PC-3 (cell line): Measurements from ENCODE around the gene SLC6A16. TPM values are rescaled to one million over a fixed set of nuclear protein-coding genes. Genes with fewer than 3 reads are reported as not detected.
"Not testable (repeated sequence)": the region's sequence is repeated elsewhere in the genome, so short reads cannot be mapped to it uniquely, and the experiment has no call there.

ENCODE experiments used
- ATAC-seq: fragments of 200-7000 bp; cut with Tn5 transposase; 2 replicates; pipeline ENCODE4 v1.9.1; 2020; ENCODE audit warnings: mild to moderate bottlenecking, moderate library complexity
- BruUV-seq: library from RNA; stranded (reverse); fragments of 400-500 nt; replicated peaks from 2 replicates; lab custom pipeline; 2021; lab: Mats Ljungman, UMichigan
- CTCF ChIA-PET: fragments of 300-600 bp; sonication (Branson Sonifier 250); formaldehyde crosslinking; loops from one replicate; lab custom pipeline; 2022; ENCODE audit warnings: antibody characterized with exemption; lab: Charles Lee
- POLR2A ChIA-PET: fragments of 300-600 bp; sonication (Branson Sonifier 250); formaldehyde crosslinking; loops from one replicate; lab custom pipeline; 2022; ENCODE audit warnings: antibody characterized with exemption; ENCODE audit not compliant: unreplicated experiment; lab: Charles Lee
- DNase-seq: peaks from one replicate; pipeline ENCODE4 v3.0.0-alpha.2; 2015
- H2AFZ ChIP-seq: fragments of 300-600 bp; sonication (generic); 2 replicates; pipeline ENCODE4 v1.6.0; 2016; ENCODE audit warnings: antibody characterized with exemption, low read length
- H3F3A ChIP-seq: fragments of 300-600 bp; sonication (generic); one replicate; pipeline ENCODE4 v1.6.0; 2017; ENCODE audit warnings: antibody characterized with exemption, low read length, control low read depth, mild to moderate bottlenecking; ENCODE audit not compliant: unreplicated experiment
- H3K27ac ChIP-seq: fragments of 300-600 bp; sonication (generic); 2 replicates; pipeline ENCODE4 v1.5.1; 2016; ENCODE audit warnings: mild to moderate bottlenecking, low read length
- H3K27me3 ChIP-seq: fragments of 300-600 bp; sonication (generic); 2 replicates; pipeline ENCODE4 v1.6.1; 2016; ENCODE audit warnings: low read length, mixed read lengths
- H3K36me3 ChIP-seq: fragments of 300-600 bp; sonication (generic); 2 replicates; pipeline ENCODE4 v1.6.1; 2016; ENCODE audit warnings: low read depth, mixed run types, low read length, mixed read lengths
- H3K4me1 ChIP-seq: fragments of 300-600 bp; sonication (generic); 2 replicates; pipeline ENCODE4 v1.5.1; 2016; ENCODE audit warnings: low read length; ENCODE audit not compliant: insufficient read depth
- H3K4me2 ChIP-seq: fragments of 300-600 bp; sonication (generic); 2 replicates; pipeline ENCODE4 v1.6.0; 2016; ENCODE audit warnings: low read length
- H3K4me3 ChIP-seq: fragments of 300-600 bp; sonication (generic); 2 replicates; pipeline ENCODE4 v1.5.1; 2016; ENCODE audit warnings: mild to moderate bottlenecking, low read length, mixed read lengths
- H3K79me2 ChIP-seq: fragments of 300-600 bp; sonication (generic); 2 replicates; pipeline ENCODE4 v1.6.1; 2017; ENCODE audit warnings: low read length, mixed read lengths
- H3K9ac ChIP-seq: fragments of 300-600 bp; sonication (generic); 2 replicates; pipeline ENCODE4 v1.6.0; 2016; ENCODE audit warnings: mild to moderate bottlenecking, low read length
- H3K9me2 ChIP-seq: fragments of 300-600 bp; sonication (generic); replicated peaks from 2 replicates; pipeline ENCODE4 v1.6.1; 2016; ENCODE audit warnings: mixed run types, low read length, mixed read lengths
- H3K9me3 ChIP-seq: fragments of 300-600 bp; sonication (generic); 2 replicates; pipeline ENCODE4 v1.6.1; 2016; ENCODE audit warnings: low read length, mixed read lengths
- H4K20me1 ChIP-seq: fragments of 300-600 bp; sonication (generic); 2 replicates; pipeline ENCODE4 v1.6.1; 2016; ENCODE audit warnings: low read length, mixed read lengths
- CTCF ChIP-seq: fragments of 300-600 bp; sonication (generic); conservative IDR thresholded peaks from 2 replicates; pipeline ENCODE4 v1.5.1; 2017; ENCODE audit warnings: antibody characterized with exemption, low read depth, mild to moderate bottlenecking, low read length
- EZH2 ChIP-seq: fragments of 300-600 bp; sonication (generic); IDR thresholded peaks from one replicate; pipeline ENCODE4 v1.6.1; 2017; ENCODE audit warnings: antibody characterized with exemption, mild to moderate bottlenecking, low read length; ENCODE audit not compliant: unreplicated experiment
- EZH2phosphoT487 ChIP-seq: fragments of 300-600 bp; sonication (generic); IDR thresholded peaks from 2 replicates; pipeline ENCODE4 v1.6.1; 2018; ENCODE audit warnings: mild to moderate bottlenecking, antibody characterized with exemption, low read length, borderline replicate concordance
- intact Hi-C: fragments of 100-400 bp; cut with micrococcal nuclease; formaldehyde crosslinking; loops from 2 replicates; pipeline ENCODE4 v1.9.0; 2023
- total RNA-seq: library from RNA; depleted of rRNA; stranded (reverse); fragments of >200 nt; gene quantifications from 2 replicates; pipeline ENCODE4 v1.2.3, GENCODE V29; 2014

SLC6A16 gene
- total RNA-seq, 1 experiment from 2014 or later: not detected

DNA sequence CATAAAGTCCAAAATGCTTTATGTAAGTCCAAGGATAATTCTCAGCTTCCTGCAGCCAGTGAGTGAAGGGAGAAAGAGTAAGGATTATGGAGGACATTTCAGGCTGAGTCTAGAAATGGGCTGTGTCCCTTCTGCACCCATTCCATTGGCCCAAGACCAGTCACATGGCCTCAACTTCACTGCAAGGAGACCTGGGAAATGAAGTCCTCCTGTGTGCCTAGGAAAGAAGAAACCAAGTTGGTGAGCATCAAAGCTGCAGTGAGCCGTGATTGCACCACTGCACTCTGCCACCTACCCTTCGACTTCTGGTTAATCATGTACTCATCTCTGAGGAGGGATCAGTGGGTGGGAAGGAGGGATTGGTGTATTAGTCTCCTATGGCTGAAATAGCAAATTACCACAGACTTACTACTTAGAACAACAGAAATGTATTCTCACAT lies 6.6 kb upstream of the SLC6A16 start:
- no peaks in the 10 kb centered on the region for H3K36me3 ChIP-seq
- no peaks in the 10 kb centered on the region for H3K9me3 ChIP-seq
- H3K4me3 ChIP-seq: no peak overlapping the region
- H2AFZ ChIP-seq: no peak overlapping the region
- intact Hi-C loops: no loop called here
- H3K4me1 ChIP-seq: no peaks in the 10 kb centered on the region
- no peaks in the 10 kb centered on the region for H3F3A ChIP-seq
- POLR2A ChIA-PET: interaction anchor here (0.5 to 0.7 kb wide), 3 partner anchors 8 to 150 kb away, joined by 3 to 11 read pairs (median 9); no protein-coding TSS in a partner anchor
- no TSS peak for BruUV-seq
- H3K9me2 ChIP-seq: no peaks in the 10 kb centered on the region
- DNase-seq (peak; percentile 55), ATAC-seq (peak; percentile 69; the same call in 1 of the 2 replicates)
- no peak overlapping the region for H3K27ac ChIP-seq
- no peak overlapping the region for H3K9ac ChIP-seq
- H3K27me3 ChIP-seq: no peaks in the 10 kb centered on the region
- no peak overlapping the region for H3K4me2 ChIP-seq
- TF ChIP-seq EZH2 (no peak), CTCF (no peak), EZH2phosphoT487 (no peak)
- H3K79me2 ChIP-seq: no peaks in the 10 kb centered on the region
- CTCF ChIA-PET: no interaction called here
- no peaks in the 10 kb centered on the region for H4K20me1 ChIP-seq

DNA sequence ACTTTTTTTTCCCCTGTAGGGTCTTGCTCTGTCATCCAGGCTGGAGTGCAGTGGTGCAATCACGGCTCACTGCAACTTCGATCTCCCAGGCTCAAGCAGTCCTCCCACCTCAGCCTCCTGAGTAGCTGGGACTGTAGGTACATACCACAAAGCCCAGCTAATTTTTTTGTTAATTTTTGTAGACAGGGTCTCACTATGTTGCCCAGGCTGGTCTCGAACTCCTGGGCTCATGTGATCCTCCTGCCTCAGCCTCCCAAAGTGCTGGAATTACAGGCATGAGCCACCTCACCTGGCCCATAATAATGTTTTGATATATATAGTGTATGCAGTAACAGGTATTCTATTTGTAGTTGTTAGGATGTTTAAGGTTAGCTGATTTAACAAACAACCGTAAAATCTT lies 6.2 kb upstream of the SLC6A16 start:
- H2AFZ ChIP-seq: not testable (repeated sequence)

DNA sequence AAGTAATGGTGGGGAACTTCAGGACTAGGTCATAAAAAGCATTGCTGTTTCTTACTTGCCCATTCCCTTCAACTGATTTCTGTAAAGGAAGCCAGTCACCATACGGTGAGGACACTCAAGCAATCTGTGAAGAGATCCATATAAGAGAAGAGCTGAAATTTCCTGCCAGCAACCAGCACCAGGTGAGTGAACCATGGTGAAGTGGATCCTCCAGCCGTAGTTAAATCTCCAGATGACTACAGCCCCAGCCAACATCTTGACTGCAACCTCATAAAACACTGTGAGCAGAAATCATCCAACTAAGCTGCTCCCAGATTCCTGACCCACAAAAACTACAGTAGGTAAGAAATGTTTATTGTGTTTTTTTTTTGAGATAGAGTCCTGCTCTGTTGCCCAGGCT lies 3.8 kb upstream of the SLC6A16 start:
- Histone ChIP-seq H3K79me2 (no peaks in the 10 kb centered on the region), H3K27ac (no peak overlapping the region), H3K9me3 (no peaks in the 10 kb centered on the region), H3K27me3 (no peaks in the 10 kb centered on the region), H3K36me3 (no peaks in the 10 kb centered on the region), H3F3A (no peaks in the 10 kb centered on the region), H3K9ac (no peak overlapping the region), H3K4me2 (no peak overlapping the region), H4K20me1 (no peaks in the 10 kb centered on the region), H3K4me1 (no peaks in the 10 kb centered on the region), H2AFZ (no peak overlapping the region), H3K4me3 (no peak overlapping the region), H3K9me2 (no peaks in the 10 kb centered on the region)
- TF ChIP-seq EZH2phosphoT487 (no peak), CTCF (no peak), EZH2 (no peak)
- ChIA-PET CTCF (no interaction called here), POLR2A (no interaction called here)
- intact Hi-C loops: loop anchor here (2.0 kb wide), 1 partner anchor 102 kb away; no protein-coding TSS in a partner anchor
- ATAC-seq (no peak), DNase-seq (no peak)
- BruUV-seq: no TSS peak

More for the DNA sequence above, 6.2 kb upstream of the SLC6A16 start:
- H3K9ac ChIP-seq, H3F3A ChIP-seq, H3K9me2 ChIP-seq, H4K20me1 ChIP-seq, CTCF ChIA-PET, H3K4me2 ChIP-seq, H3K27me3 ChIP-seq, intact Hi-C loops, ATAC-seq, H3K36me3 ChIP-seq, H3K4me1 ChIP-seq, H3K27ac ChIP-seq, H3K9me3 ChIP-seq, H3K79me2 ChIP-seq, DNase-seq, BruUV-seq, H3K4me3 ChIP-seq: not testable (repeated sequence)
- POLR2A ChIA-PET: interaction anchor here (0.6 to 0.7 kb wide), 2 partner anchors 8 kb away, joined by 9 to 11 read pairs; no protein-coding TSS in a partner anchor
